Measurements from ENCODE around the gene PEG3.

PEG3 gene

GRCh38 chr19:56841193-56841543 is 642 bp upstream of the PEG3 start:
- in situ Hi-C loops (cut with MboI; ENCODE audit: low sequenced_read_pairs, unreplicated experiment): no loop called here
- no peak for TF ChIP-seq CTCF (IDR thresholded peaks at IDR 0.05; ENCODE audit: borderline replicate concordance, control extremely low read depth, extremely low read depth, insufficient read depth, missing control alignments)
- DNase-seq (ENCODE audit: low spot score): no peak

- in situ Hi-C loops (cut with MboI; ENCODE audit: low sequenced_read_pairs, unreplicated experiment): no loop called here
- DNase-seq (ENCODE audit: low spot score): no peak
- no peak for TF ChIP-seq CTCF (IDR thresholded peaks at IDR 0.05; ENCODE audit: borderline replicate concordance, control extremely low read depth, extremely low read depth, insufficient read depth, missing control alignments)
Measured at GRCh38 chr19:56839652-56840450, 675 bp downstream of the PEG3 start.

- TF ChIP-seq CTCF (IDR thresholded peaks at IDR 0.05; ENCODE audit: borderline replicate concordance, control extremely low read depth, extremely low read depth, insufficient read depth, missing control alignments): no peak
- DNase-seq (ENCODE audit: low spot score): no peak
- in situ Hi-C loops (cut with MboI; ENCODE audit: low sequenced_read_pairs, unreplicated experiment): no loop called here
Measured at GRCh38 chr19:56838909-56839651, 1.4 kb downstream of the PEG3 start.

GRCh38 chr19:56838024-56838908 is 2.3 kb downstream of the PEG3 start:
- DNase-seq (ENCODE audit: low spot score): peak; percentile 17
- no peak for TF ChIP-seq CTCF (IDR thresholded peaks at IDR 0.05; ENCODE audit: borderline replicate concordance, control extremely low read depth, extremely low read depth, insufficient read depth, missing control alignments)
- in situ Hi-C loops (cut with MboI; ENCODE audit: low sequenced_read_pairs, unreplicated experiment): no loop called here

GRCh38 chr19:56837492-56838023 is 3.0 kb downstream of the PEG3 start:
- peak; percentile 10 for TF ChIP-seq CTCF (IDR thresholded peaks at IDR 0.05; ENCODE audit: borderline replicate concordance, control extremely low read depth, extremely low read depth, insufficient read depth, missing control alignments)
- DNase-seq (ENCODE audit: low spot score): no peak
- in situ Hi-C loops (cut with MboI; ENCODE audit: low sequenced_read_pairs, unreplicated experiment): no loop called here

GRCh38 chr19:56837004-56837403 is 3.5 kb downstream of the PEG3 start:
- TF ChIP-seq CTCF (IDR thresholded peaks at IDR 0.05; ENCODE audit: borderline replicate concordance, control extremely low read depth, extremely low read depth, insufficient read depth, missing control alignments): no peak
- in situ Hi-C loops (cut with MboI; ENCODE audit: low sequenced_read_pairs, unreplicated experiment): no loop called here
- peak; percentile 12 for DNase-seq (ENCODE audit: low spot score)

Measured in GM13976 (cell line).